Uterus (tissue), 2 donors: ENCODE measurements around the gene DNMBP.

Source experiments
- POLR2A ChIP-seq, 2 donors: fragments of 450-650 bp; IDR thresholded peaks; one replicate each; pipeline ENCODE4 v1.6.1; 2016; ENCODE audit warnings: antibody characterized with exemption in 2 of 2, mild to moderate bottlenecking in 1 of 2, moderate library complexity in 1 of 2
- TF ChIP-seq, protein P1 (sequence below), 4 experiments: fragments of 200-600 bp in 2 of 4; fragments of 450-650 bp in 2 of 4; sonication (generic) in 2 of 4; IDR thresholded peaks; one replicate each; pipeline ENCODE4 v1.5.1; 2016 to 2019; ENCODE audit warnings: antibody characterized with exemption in 4 of 4, mild to moderate bottlenecking in 2 of 4, moderate library complexity in 1 of 4

DNA sequence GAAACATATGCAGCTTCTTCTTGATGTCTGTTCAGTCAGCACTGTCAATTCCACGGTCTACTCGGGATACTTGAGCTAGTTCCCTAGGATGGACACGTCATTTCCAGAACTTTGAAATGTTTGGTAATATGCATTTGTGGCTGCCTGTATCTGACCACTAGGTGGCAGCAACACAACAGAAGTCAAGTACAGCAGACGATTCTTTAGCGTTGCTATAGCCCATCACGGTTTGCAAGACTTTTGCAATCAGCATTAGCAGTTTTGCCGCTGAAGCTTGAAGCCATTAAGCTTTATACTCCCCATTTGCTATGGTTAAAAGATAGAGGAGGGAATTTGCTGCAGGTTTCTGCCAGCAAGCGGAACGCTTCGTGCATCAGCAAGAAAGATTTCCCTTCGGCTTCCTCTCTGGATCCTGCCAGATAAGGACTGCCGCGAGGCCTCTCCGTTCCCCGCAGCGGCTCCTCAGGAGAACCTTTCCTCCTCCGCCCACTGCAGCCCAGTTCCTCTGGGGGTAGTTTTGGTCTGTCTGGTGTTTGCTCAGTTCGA, 163.8 kb downstream of the DNMBP start:
- no peak for TF ChIP-seq POLR2A (IDR thresholded peaks at IDR 0.05)
- TF ChIP-seq, protein P1, sequence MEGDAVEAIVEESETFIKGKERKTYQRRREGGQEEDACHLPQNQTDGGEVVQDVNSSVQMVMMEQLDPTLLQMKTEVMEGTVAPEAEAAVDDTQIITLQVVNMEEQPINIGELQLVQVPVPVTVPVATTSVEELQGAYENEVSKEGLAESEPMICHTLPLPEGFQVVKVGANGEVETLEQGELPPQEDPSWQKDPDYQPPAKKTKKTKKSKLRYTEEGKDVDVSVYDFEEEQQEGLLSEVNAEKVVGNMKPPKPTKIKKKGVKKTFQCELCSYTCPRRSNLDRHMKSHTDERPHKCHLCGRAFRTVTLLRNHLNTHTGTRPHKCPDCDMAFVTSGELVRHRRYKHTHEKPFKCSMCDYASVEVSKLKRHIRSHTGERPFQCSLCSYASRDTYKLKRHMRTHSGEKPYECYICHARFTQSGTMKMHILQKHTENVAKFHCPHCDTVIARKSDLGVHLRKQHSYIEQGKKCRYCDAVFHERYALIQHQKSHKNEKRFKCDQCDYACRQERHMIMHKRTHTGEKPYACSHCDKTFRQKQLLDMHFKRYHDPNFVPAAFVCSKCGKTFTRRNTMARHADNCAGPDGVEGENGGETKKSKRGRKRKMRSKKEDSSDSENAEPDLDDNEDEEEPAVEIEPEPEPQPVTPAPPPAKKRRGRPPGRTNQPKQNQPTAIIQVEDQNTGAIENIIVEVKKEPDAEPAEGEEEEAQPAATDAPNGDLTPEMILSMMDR (IDR thresholded peaks at IDR 0.05), result peak; percentile 90 to 96 (median 96)
